AG08395 (cell line): ENCODE measurements around the gene NLRX1.
"Not testable (repeated sequence)": the region's sequence is repeated elsewhere in the genome, so short reads cannot be mapped to it uniquely, and the experiment has no call there.

Source experiments
- DNase-seq: peaks from one replicate; pipeline ENCODE4 v3.0.0; 2012; ENCODE audit warnings: mixed read lengths, low spot score

Gene NLRX1

GRCh38 chr11:119168471-119169281 lies at the start of gene NLRX1:
TSS of gene NLRX1 (plus strand) at chr11:119168725. CDS start at chr11:119171404, 2,679 bp downstream.
- peak; percentile 97 for DNase-seq

GRCh38 chr11:119118946-119119345 lies 49.6 kb upstream of the NLRX1 start:
- no peak for DNase-seq

GRCh38 chr11:119120639-119121007 lies 47.9 kb upstream of the NLRX1 start:
- no peak for DNase-seq

GRCh38 chr11:119121008-119121810 lies 47.3 kb upstream of the NLRX1 start, which contains the start of gene HINFP:
TSS of gene HINFP (plus strand) at chr11:119121580. CDS start at chr11:119126945, 5,365 bp downstream.
- DNase-seq: peak; percentile 100

DNA sequence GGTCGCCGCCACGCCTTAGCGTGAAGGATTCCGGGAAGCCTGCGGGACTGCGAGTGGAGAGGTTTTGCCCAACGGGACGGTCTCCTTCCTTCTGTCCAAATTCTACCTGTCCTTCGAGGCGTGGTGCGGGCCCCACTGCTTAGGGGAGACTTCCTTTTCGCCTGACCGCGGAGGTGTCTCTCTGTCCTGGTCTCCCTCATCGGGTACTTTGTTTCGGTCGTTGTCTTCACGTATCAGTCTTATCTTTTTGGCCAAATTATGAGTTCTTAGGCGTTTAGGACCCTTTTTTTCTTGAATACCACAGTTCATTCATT lies 46.8 kb upstream of the NLRX1 start:
- no peak for DNase-seq

- DNase-seq: no peak
Observed at GRCh38 chr11:119125821-119126220, 42.7 kb upstream of the NLRX1 start.

- DNase-seq: no peak
Observed at GRCh38 chr11:119126675-119127268, 41.8 kb upstream of the NLRX1 start.

- no peak for DNase-seq
Observed at GRCh38 chr11:119130662-119131061, 37.9 kb upstream of the NLRX1 start.

GRCh38 chr11:119134389-119134978 lies 34.0 kb upstream of the NLRX1 start:
- peak; percentile 34 for DNase-seq

DNA sequence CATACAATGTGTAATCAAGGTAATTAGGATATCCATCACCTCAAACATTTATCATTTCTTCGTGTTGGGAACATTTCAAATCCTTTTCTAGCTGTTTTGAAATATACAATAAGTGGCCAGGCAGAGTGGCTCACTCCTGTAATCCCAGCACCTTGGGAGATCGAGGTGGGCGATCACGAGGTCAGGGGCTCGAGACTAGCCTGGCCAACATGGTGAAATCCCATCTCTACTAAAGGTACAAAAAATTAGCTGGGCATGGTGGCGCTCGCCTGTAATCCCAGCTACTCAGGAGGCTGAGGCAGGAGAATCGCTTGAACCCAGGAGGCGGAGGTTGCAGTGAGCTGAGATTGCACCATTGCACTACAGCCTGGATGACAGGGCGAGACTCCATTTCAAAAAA lies 29.2 kb upstream of the NLRX1 start:
- DNase-seq: not testable (repeated sequence)

- peak; percentile 87 for DNase-seq
Observed at GRCh38 chr11:119144825-119145486, 23.6 kb upstream of the NLRX1 start.

GRCh38 chr11:119145551-119145950 lies 23.0 kb upstream of the NLRX1 start:
- no peak for DNase-seq

GRCh38 chr11:119147604-119148333 lies 20.8 kb upstream of the NLRX1 start:
- no peak for DNase-seq

DNA sequence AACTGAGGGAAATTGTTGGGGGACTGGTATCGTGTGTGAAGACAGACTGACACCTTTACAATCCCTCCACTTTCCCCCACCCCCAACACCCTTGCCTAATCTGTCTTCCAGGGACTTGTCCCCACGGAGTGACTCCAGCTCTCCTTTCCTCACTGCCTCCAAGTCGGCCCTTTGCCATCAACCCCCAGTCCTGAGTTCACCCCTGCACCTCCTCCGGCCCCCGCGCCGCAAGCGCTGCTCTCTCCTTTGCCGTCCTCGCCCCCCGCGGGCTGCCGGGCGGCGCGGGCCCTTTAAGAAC lies 19.9 kb upstream of the NLRX1 start:
- DNase-seq: no peak

GRCh38 chr11:119149018-119149785 lies 19.3 kb upstream of the NLRX1 start, which contains the start of gene ABCG4:
TSS of gene ABCG4 (plus strand) at chr11:119149052. CDS start at chr11:119149966, 914 bp downstream.
- peak; percentile 18 for DNase-seq

- DNase-seq: no peak
Observed at GRCh38 chr11:119149786-119150275, 18.7 kb upstream of the NLRX1 start.

DNA sequence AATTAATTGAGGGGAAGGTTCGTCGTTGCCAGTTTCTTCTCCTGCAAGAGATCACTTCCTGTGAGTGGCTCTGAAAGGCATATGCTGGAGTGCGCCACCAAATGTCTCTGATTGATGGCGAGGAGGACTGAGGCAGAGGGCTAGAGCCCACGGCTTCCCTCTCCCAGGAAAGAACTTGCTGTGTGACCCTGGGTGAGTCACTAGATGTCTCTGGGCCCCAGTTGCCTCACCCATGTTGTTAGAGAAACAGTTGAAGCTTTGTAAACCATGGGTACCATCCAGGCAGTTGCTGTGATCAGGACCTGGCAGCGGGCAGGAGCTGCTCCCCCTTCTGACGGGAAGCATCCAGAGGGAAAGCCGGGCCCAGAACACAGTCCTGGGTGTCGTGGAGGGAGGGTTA lies 16.5 kb upstream of the NLRX1 start:
- DNase-seq: no peak

GRCh38 chr11:119152604-119153003 lies 15.9 kb upstream of the NLRX1 start:
- no peak for DNase-seq

DNA sequence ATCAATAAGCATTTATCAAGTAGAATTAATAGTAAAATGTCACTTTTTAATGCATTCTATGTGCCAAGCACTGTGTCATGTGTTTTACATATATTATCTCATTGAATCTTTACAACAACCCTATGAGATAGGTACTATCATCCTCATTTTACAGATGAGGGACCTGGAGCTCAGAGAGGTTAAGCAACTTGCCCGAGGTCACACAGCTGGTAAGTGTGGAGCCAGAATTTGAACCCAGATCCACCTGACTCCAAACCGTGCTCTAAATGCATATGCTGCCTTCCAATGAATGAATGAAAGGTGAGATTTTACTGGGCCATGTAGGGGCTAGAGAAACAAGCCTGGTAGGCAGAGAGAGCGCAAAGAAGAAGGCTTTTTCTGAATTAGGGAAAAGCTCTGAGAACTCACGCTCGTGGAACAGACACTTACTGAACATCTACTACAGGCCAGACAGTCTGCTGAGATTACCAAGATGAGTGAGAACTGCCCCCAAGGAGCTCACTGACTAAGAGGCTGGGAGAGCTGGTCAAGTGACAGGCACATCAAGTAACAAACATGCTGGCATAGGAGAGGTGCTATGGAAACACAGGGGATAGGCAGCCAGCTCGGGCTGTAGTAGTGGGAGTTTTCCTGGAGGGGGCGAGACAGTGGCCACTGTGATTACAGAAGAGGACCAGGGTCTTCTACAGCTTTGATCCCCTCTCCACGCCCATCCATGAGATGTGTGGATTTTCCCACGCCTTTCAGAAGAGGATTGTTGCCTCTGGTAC lies 15.3 kb upstream of the NLRX1 start:
- no peak for DNase-seq

GRCh38 chr11:119154178-119154577 lies 14.3 kb upstream of the NLRX1 start:
- no peak for DNase-seq
